ENCODE results near the gene GTF2I.
A peak's percentile ranks its signal among the peaks of the same experiment; 100 is the strongest.
"Not testable (repeated sequence)": the region's sequence is repeated elsewhere in the genome, so short reads cannot be mapped to it uniquely, and the experiment has no call there.

The GTF2I gene

DNA sequence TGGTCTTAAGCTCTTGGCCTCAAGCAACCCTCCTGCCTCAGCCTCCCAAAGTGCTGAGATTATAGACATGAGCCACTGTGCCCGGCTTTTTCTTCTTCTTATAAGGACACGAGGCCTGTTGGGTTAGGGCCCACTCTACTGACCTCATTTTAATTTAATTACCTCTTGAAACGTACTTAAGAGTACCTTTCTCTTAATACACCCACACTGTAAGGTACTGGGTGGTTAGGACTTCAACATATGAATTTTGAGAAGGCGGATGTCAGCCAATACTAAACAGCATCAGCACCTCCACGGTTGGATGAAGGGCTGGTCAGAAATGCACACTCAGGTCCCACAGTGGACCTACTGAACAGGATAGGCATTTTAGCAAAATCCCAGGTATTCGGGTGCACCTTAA, 124.2 kb downstream of the GTF2I start:
- DNase-seq, result not testable (repeated sequence)

DNA sequence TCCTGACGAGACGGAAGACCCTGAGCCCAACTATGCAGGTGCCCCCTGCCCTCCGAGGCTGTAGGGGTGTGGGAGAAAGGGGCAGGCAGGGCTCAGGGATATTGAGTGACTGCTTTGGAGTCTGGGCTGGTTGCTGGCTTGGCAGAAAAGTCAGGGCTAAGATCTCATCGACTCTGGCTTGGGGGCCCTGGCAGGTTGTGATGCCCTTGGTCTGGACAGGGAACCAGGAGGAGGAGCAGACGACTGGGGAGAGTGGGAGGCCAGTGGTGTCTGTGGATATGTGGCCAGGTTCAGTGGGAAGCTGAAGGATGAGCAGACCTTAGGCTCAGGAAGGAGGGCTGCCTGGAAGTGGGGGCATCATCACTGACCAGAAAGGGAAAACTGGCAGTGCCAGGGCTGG, 126.1 kb downstream of the GTF2I start:
- DNase-seq, result not testable (repeated sequence)

DNA sequence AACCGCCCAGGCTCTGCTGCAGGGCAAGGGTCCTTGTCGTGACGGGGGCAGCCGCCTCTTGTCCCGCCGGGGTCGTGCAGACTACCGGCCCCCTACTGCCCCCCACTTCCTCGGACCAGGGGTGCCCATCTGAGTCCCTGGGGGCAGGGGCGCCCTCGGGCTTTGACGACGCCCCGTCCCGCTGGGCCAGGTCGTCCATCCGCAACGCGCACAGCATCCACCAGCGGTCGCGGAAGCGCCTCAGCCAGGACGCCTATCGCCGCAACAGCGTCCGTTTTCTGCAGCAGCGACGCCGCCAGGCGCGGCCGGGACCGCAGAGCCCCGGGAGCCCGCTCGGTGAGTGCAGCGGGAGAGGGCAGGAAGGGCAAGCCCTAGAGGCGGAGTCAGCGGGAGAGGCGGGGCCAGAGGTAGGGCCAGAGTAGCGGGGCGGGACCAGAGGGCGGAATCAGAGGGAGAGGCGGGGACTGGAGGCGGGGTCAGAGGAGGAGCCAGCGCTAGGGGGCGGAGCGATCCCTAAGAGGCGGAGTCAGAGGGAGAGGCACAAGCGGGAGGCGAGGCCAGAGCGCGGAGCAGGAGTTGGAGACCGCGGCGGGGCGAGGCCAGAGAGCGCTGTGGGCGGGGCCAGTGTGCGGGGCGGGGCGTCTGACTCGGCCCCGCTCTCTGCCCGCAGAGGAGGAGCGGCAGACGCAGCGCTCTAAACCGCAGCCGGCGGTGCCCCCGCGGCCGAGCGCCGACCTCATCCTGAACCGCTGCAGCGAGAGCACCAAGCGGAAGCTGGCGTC, 131.0 kb downstream of the GTF2I start:
- peak; percentile 96 for DNase-seq

DNA sequence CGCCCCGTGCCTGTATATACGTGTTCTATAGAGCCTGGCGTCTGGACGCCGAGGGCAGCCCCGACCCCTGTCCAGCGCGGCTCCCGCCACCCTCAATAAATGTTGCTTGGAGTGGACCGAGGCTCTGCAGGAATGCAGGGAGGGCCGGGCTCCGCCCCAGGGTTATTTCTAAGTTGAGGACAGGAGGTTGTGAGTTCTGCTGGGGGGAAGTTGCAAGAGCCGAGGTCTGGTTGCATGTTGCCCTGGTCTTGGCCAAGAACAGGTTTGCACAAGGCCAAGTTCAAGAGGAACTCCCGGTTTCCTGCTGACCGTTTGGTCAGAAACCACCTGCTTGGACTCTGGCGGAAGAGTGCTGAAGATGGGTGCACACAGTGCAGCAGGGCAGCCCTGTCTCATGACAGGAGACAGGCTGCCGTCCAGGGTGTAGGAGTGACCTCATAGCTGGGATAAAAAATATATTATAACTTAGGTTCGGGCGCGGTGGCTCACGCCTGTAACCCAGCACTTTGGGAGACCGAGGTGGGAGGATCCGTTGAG, 131.8 kb downstream of the GTF2I start:
- not testable (repeated sequence) for DNase-seq

DNA sequence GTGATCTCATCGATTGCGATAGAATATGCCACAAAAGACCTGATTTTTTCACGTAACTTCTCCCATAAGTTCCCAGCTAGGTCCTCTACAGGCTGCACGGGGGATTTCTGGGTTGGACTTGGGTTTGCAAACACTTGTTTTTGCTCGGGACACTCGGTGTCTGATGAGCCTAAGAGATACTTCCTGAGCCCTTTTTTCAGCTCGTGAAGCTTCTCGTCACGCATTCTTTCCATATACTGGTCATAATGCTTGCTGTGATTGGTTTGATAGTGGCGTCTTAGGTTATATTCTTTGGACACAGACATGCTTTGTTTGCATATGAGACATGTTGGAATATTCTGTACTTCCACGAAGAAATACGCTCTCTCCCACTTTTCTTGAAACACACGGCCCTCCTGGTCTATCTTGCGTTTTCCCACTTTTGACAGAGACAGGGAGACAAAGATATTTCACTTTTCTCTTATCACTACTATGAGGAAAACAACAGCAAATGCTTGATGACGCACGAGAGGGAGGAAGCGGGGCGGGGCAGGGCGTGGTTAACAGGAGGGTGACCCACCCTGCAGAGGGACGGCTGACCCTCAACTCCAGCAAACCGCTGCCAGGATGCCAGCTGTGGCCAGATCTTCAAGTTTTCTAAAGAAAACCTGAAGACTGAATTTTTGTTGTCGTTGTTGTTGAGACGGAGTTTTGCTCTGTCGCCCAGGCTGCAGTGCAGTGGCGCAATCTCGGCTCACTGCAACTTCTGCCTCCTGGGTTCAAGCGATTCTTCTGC, 140.5 kb downstream of the GTF2I start:
- DNase-seq, result not testable (repeated sequence)

DNA sequence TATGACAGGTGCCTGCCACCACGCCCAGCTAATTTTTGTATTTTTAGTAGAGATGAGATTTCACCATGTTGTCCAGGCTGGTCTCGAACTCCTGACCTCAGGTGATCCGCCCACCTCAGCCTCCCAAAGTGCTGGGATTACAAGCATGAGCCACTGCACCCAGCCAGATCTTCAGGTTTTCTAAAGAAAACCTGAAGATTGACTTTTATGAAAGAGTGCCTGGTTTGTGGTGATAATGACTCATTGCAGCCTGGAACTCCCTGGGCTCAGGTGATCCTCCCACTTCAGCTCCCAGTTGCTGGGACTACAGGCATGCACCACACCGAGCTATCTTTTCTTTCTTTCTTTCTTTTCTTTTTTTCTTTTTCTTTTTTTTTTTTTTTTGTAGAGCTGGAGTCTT, 141.1 kb downstream of the GTF2I start:
- DNase-seq, result not testable (repeated sequence)
